ENCODE data around the gene NUP210. TPM values are rescaled to one million over a fixed set of nuclear protein-coding genes. Genes with fewer than 3 reads are reported as not detected.

NUP210 gene
- total RNA-seq, 4 donors from 2014 or later, result 1.7 to 3.6 (median 2.7) TPM

DNA sequence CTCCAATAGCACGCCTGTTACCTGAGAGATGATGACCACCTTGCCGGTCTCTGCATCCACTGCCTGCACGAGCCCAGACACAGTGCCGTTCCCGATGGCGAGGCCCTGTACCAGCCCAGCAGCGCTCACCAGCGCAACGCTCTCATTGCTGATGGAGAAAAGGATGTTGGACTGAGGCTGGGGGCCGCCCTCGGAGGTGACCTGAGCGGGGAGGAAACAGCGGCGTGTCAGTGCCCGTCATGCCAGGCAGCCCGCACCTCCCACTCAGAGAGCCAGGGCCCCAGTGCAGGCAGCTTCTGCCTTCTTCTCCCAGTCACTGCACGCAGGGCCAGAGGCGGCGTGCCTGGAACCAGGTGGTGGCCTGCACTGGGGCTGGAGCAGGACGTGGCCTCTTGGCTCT, 80.3 kb downstream of the NUP210 start:
- no peaks in the 10 kb centered on the region for H3K9me3 ChIP-seq
- no peak overlapping the region for H3K27ac ChIP-seq
- H3K4me1 ChIP-seq, result no peaks in the 10 kb centered on the region
- no peak overlapping the region for H3K4me3 ChIP-seq
- intact Hi-C loops (cut with DNase I; ENCODE audit: low total_unique reads) (no loop called here), in situ Hi-C loops (cut with MboI; ENCODE audit: low sequenced_read_pairs in 4 of 4) (no loop called here)
- no peaks in the 10 kb centered on the region for H3K27me3 ChIP-seq
- DNase-seq, result no peak
- ATAC-seq, result no peak
- H3K36me3 ChIP-seq, result no peaks in the 10 kb centered on the region
- TF ChIP-seq, protein P1, sequence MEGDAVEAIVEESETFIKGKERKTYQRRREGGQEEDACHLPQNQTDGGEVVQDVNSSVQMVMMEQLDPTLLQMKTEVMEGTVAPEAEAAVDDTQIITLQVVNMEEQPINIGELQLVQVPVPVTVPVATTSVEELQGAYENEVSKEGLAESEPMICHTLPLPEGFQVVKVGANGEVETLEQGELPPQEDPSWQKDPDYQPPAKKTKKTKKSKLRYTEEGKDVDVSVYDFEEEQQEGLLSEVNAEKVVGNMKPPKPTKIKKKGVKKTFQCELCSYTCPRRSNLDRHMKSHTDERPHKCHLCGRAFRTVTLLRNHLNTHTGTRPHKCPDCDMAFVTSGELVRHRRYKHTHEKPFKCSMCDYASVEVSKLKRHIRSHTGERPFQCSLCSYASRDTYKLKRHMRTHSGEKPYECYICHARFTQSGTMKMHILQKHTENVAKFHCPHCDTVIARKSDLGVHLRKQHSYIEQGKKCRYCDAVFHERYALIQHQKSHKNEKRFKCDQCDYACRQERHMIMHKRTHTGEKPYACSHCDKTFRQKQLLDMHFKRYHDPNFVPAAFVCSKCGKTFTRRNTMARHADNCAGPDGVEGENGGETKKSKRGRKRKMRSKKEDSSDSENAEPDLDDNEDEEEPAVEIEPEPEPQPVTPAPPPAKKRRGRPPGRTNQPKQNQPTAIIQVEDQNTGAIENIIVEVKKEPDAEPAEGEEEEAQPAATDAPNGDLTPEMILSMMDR (IDR thresholded peaks at IDR 0.05 in 4 of 5, conservative IDR thresholded peaks at IDR 0.05 in 1 of 5), result no peak

DNA sequence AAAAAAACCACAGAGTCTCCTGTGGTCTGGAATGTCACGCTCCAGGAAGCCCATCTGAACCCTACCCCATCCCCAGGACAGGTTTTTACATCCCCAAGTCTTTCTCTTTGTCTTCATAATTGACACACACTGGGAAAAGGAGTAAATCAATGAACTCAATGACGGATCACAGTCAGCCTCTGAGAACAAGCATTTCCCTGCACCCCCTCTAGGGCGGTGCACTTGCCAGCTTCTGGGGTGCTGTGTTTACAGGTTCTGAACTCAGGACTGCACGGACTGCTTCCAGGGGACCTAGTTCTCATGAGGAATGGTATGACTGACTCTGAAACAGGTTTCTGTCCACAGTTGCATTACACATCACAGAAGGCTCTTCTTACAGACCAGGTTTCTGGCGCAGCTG, 81.1 kb downstream of the NUP210 start:
- Histone ChIP-seq H3K27me3 (no peaks in the 10 kb centered on the region), H3K36me3 (no peaks in the 10 kb centered on the region), H3K4me3 (no peak overlapping the region), H3K4me1 (no peaks in the 10 kb centered on the region), H3K27ac (no peak overlapping the region), H3K9me3 (no peaks in the 10 kb centered on the region)
- TF ChIP-seq, protein P1 (IDR thresholded peaks at IDR 0.05 in 4 of 5, conservative IDR thresholded peaks at IDR 0.05 in 1 of 5), result no peak
- no peak for TF ChIP-seq POLR2A (IDR thresholded peaks at IDR 0.05)
- ATAC-seq (no peak), DNase-seq (no peak)
- in situ Hi-C loops (cut with MboI; ENCODE audit: low sequenced_read_pairs in 4 of 4) (no loop called here), intact Hi-C loops (cut with DNase I; ENCODE audit: low total_unique reads) (no loop called here)

DNA sequence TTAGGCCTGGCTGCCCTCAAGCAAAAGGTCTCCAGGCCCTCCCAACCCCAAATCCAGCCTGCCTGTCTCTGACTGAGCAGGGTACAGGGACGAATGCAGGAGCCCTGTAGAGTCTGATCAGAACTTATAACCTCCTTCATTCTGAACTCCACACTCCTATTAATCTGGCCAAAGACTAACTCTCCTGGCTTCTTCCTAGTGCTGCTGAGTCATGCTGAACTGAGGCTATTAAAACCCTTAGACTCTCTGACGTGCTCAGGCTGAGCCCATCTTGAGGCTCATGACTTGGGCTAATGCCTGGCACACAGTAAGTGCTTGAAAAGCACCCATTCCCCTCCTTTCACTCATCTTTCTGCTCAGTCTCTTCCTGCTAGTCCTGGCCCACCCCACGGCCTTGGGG, 81.9 kb downstream of the NUP210 start:
- no peak for DNase-seq
- intact Hi-C loops (cut with DNase I; ENCODE audit: low total_unique reads) (no loop called here), in situ Hi-C loops (cut with MboI; ENCODE audit: low sequenced_read_pairs in 4 of 4) (no loop called here)
- no peak for TF ChIP-seq POLR2A (IDR thresholded peaks at IDR 0.05)
- TF ChIP-seq, protein P1 (IDR thresholded peaks at IDR 0.05 in 4 of 5, conservative IDR thresholded peaks at IDR 0.05 in 1 of 5), result no peak
- no peak overlapping the region for H3K4me3 ChIP-seq
- H3K36me3 ChIP-seq, result no peaks in the 10 kb centered on the region
- no peak overlapping the region for H3K27ac ChIP-seq
- no peaks in the 10 kb centered on the region for H3K4me1 ChIP-seq
- H3K9me3 ChIP-seq, result no peaks in the 10 kb centered on the region
- no peaks in the 10 kb centered on the region for H3K27me3 ChIP-seq
- no peak for ATAC-seq

DNA sequence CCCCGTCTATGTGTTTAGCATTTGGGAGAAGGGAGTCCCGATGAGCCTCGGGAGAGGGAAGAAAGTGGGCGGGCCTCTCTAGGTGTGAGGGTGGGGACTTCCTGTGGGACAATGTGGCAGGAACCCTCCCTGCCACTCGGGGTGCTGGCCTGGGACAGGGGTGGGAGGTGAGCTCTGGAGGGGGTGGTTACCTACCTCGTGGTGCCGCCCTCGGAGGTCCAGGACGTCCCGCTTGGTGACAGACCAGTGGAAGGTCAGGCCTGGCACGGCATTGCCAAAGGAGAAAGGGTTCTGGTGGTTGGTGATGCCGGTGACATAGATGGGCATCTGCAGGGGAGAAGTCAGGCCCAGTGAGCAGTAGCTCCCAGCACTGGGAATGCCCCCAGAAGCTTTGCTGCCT, 83.5 kb downstream of the NUP210 start:
- intact Hi-C loops (cut with DNase I; ENCODE audit: low total_unique reads) (no loop called here), in situ Hi-C loops (cut with MboI; ENCODE audit: low sequenced_read_pairs in 4 of 4) (no loop called here)
- H3K36me3 ChIP-seq, result no peaks in the 10 kb centered on the region
- TF ChIP-seq POLR2A (IDR thresholded peaks at IDR 0.05), result no peak
- TF ChIP-seq, protein P1 (IDR thresholded peaks at IDR 0.05 in 4 of 5, conservative IDR thresholded peaks at IDR 0.05 in 1 of 5), result no peak
- peaks cover 9 to 13% of the 10 kb centered on the region in 2 donors for H3K4me1 ChIP-seq
- DNase-seq, result no peak
- no peaks in the 10 kb centered on the region for H3K27me3 ChIP-seq
- no peaks in the 10 kb centered on the region for H3K9me3 ChIP-seq
- no peak for ATAC-seq
- H3K27ac ChIP-seq, result no peak overlapping the region
- H3K4me3 ChIP-seq, result no peak overlapping the region

DNA sequence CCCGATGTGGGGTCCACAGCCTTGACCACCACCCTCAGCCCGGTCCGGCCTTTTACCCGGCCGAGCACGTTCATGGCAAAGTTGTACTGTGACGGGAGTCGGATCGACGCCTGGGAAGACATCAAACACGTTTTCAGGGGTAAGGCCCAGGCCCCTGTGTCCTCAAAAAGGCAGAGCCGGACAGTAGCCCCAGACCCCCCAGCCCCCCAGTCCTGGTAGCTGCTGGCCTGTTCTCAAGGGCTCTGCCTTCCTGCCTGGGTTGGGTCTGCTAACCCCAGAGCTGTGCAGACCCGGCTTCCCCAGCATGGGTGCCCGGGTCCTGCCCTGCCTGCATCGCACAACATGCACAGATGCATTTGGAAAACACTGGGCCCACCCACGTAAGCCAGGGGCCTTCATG, 84.6 kb downstream of the NUP210 start:
- H3K27ac ChIP-seq, result no peak overlapping the region
- DNase-seq (no peak), ATAC-seq (no peak)
- peaks cover 9 to 14% of the 10 kb centered on the region in 2 donors for H3K4me1 ChIP-seq
- intact Hi-C loops (cut with DNase I; ENCODE audit: low total_unique reads), result no loop called here
- H3K9me3 ChIP-seq, result no peaks in the 10 kb centered on the region
- H3K27me3 ChIP-seq, result no peaks in the 10 kb centered on the region
- in situ Hi-C loops (cut with MboI; ENCODE audit: low sequenced_read_pairs in 4 of 4), result no loop called here
- no peak overlapping the region for H3K4me3 ChIP-seq
- no peaks in the 10 kb centered on the region for H3K36me3 ChIP-seq
- TF ChIP-seq, protein P1 (IDR thresholded peaks at IDR 0.05 in 4 of 5, conservative IDR thresholded peaks at IDR 0.05 in 1 of 5), result no peak
- TF ChIP-seq POLR2A (IDR thresholded peaks at IDR 0.05), result no peak
